HG02588 (cell line): ENCODE measurements around the gene TBC1D22A.
"Not testable (repeated sequence)": the region's sequence is repeated elsewhere in the genome, so short reads cannot be mapped to it uniquely, and the experiment has no call there.

Source experiments
- ATAC-seq: cut with Tn5 transposase; IDR thresholded peaks from one replicate; pipeline ENCODE4 v1.9.1; 2021; ENCODE audit warnings: mild to moderate bottlenecking, moderate library complexity; ENCODE audit not compliant: unreplicated experiment

The TBC1D22A gene

GRCh38 chr22:47170511-47171440 lies 408.3 kb downstream of the TBC1D22A start:
- not testable (repeated sequence) for ATAC-seq

- no peak for ATAC-seq
Measured at GRCh38 chr22:47171441-47172221, 409.2 kb downstream of the TBC1D22A start.

- ATAC-seq: no peak
Measured at GRCh38 chr22:47172771-47173534, 410.5 kb downstream of the TBC1D22A start.

GRCh38 chr22:47173535-47174021 lies 411.1 kb downstream of the TBC1D22A start:
- no peak for ATAC-seq

GRCh38 chr22:47174096-47174495 lies 411.6 kb downstream of the TBC1D22A start:
- ATAC-seq: no peak

GRCh38 chr22:47174671-47175112 lies 412.2 kb downstream of the TBC1D22A start:
- ATAC-seq: no peak

- ATAC-seq: no peak
Measured at GRCh38 chr22:47175151-47176025, 412.9 kb downstream of the TBC1D22A start.

GRCh38 chr22:47176026-47176389 lies 413.6 kb downstream of the TBC1D22A start:
- no peak for ATAC-seq

- ATAC-seq: no peak
Measured at GRCh38 chr22:47176573-47177333, 414.3 kb downstream of the TBC1D22A start.

- ATAC-seq: no peak
Measured at GRCh38 chr22:47177334-47177815, 414.9 kb downstream of the TBC1D22A start.

- no peak for ATAC-seq
Measured at GRCh38 chr22:47178339-47178738, 415.9 kb downstream of the TBC1D22A start.

GRCh38 chr22:47180796-47181195 lies 418.3 kb downstream of the TBC1D22A start:
- ATAC-seq: no peak

- ATAC-seq: no peak
Measured at GRCh38 chr22:47187176-47187957, 424.9 kb downstream of the TBC1D22A start.

GRCh38 chr22:47188261-47189055 lies 426.0 kb downstream of the TBC1D22A start:
- no peak for ATAC-seq

- no peak for ATAC-seq
Measured at GRCh38 chr22:47189056-47189916, 426.8 kb downstream of the TBC1D22A start.

GRCh38 chr22:47190276-47190956 lies 428.0 kb downstream of the TBC1D22A start:
- ATAC-seq: no peak
